ENCODE results near the gene FGFR3.

The FGFR3 gene

GRCh38 chr4:1792832-1793495, at the start of gene FGFR3:
Gene FGFR3 (plus strand): TSS chr4:1793293. CDS start chr4:1793935, 642 bp downstream.
- ATAC-seq: peak; percentile 65 to 76

- no peak for ATAC-seq
Measured at GRCh38 chr4:1743551-1743950, 49.5 kb upstream of the FGFR3 start.

- no peak for ATAC-seq
Measured at GRCh38 chr4:1743975-1744374, 49.1 kb upstream of the FGFR3 start.

GRCh38 chr4:1744552-1744951, 48.5 kb upstream of the FGFR3 start:
- ATAC-seq: no peak

GRCh38 chr4:1745165-1745564, 47.9 kb upstream of the FGFR3 start:
- no peak for ATAC-seq

- ATAC-seq: no peak
Measured at GRCh38 chr4:1745697-1746096, 47.4 kb upstream of the FGFR3 start.

- ATAC-seq: peak; percentile 74 to 83
Measured at GRCh38 chr4:1746265-1746691, 46.8 kb upstream of the FGFR3 start.

GRCh38 chr4:1746919-1747602, 46.0 kb upstream of the FGFR3 start:
- ATAC-seq: no peak

- no peak for ATAC-seq
Measured at GRCh38 chr4:1747603-1747967, 45.5 kb upstream of the FGFR3 start.

- peak; percentile 61 to 62 for ATAC-seq
Measured at GRCh38 chr4:1748465-1748995, 44.6 kb upstream of the FGFR3 start.

- ATAC-seq: no peak
Measured at GRCh38 chr4:1749370-1749769, 43.7 kb upstream of the FGFR3 start.

GRCh38 chr4:1749826-1750225, 43.3 kb upstream of the FGFR3 start:
- no peak for ATAC-seq

- ATAC-seq: no peak
Measured at GRCh38 chr4:1750381-1751154, 42.5 kb upstream of the FGFR3 start.

- ATAC-seq: no peak
Measured at GRCh38 chr4:1751155-1751918, 41.8 kb upstream of the FGFR3 start.

GRCh38 chr4:1751919-1752283, 41.2 kb upstream of the FGFR3 start:
- no peak for ATAC-seq

- peak; percentile 9 to 14 for ATAC-seq
Measured at GRCh38 chr4:1752284-1753041, 40.6 kb upstream of the FGFR3 start.

- ATAC-seq: no peak
Measured at GRCh38 chr4:1753294-1753696, 39.8 kb upstream of the FGFR3 start.

GRCh38 chr4:1753697-1754311, 39.3 kb upstream of the FGFR3 start:
- ATAC-seq: no peak

GRCh38 chr4:1754336-1754735, 38.8 kb upstream of the FGFR3 start:
- no peak for ATAC-seq

- ATAC-seq: no peak
Measured at GRCh38 chr4:1755297-1755696, 37.8 kb upstream of the FGFR3 start.

- ATAC-seq: no peak
Measured at GRCh38 chr4:1756079-1756478, 37.0 kb upstream of the FGFR3 start.

Data from activated CD4-positive, CD25-positive, alpha-beta regulatory T cell treated with anti-CD3 and anti-CD28 coated beads, Interleukin-2, amount 50 U/mL, for 24 hours (primary cell).